NCI-H2081 (cell line): Measurements from ENCODE around the gene BMP8A.
A peak's percentile ranks its signal among the peaks of the same experiment; 100 is the strongest.

Experiments used
- DNase-seq, 2 experiments: peaks; one replicate each; lab custom pipeline; 2025; lab: John Stamatoyannopoulos, UW

The BMP8A gene

DNA sequence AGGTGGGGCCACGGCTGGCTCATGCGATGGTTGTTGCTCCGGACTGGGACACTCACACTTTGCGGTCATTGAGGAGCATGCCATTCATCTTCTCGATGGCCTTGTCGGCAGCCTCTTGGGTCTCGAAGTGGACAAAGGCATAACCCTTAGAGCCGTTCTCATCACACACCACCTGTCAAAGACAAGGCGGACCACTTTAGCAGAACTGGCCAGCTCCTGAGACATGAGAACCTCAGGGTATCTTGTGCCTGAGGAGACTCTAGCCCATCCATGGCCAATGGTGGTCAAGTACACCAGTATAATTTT is 79.7 kb downstream of the BMP8A start:
- no peak for DNase-seq

DNA sequence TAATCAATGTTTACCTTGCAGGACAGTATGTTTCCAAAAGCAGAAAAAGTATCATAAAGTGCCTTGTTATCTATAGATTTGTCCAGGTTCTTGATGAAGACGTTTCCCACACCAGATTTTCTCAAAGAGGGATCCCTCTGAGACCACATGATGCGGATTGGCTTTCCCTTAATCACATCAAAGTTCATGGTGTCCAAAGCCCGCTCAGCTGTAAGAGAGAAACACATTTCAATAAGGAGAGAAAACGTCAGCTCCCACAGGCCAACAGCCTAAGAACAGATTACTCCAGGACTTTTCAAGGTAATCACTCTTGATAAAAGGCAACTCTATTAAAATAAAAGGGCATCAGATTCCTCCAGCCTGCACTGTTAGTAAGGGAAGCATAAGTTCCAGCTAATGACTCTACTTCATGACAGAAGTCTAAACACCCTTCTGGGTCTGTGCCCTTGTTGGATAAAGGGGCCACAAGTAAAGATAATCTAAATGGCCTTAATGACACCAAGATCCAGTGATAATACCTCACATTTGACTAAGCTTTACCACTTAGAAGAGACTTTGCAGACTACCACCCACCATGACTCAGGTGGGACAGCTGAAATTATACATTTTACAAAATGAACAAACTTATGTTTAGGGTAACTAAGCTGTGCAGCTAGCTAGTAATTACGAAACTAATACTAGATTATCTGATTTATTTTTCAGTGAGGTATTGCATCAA is 81.1 kb downstream of the BMP8A start:
- no peak for DNase-seq

DNA sequence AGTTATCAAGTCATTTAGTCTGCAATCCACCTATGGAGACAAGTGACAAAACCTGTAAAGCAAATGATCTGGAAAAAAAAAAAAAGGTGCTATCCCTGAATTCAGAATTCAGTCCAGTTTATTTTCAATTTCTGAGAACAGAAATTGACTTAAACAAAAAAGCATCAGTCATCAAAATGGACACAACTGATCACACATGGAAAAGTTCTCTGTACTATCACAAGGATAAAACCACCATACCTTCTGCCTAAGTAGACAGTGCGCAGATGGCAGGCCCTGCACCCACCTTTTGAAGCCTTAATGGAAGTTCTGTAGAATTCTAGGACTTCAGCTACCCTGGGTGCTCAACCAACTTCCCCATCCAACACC is 81.6 kb downstream of the BMP8A start:
- no peak for DNase-seq

DNA sequence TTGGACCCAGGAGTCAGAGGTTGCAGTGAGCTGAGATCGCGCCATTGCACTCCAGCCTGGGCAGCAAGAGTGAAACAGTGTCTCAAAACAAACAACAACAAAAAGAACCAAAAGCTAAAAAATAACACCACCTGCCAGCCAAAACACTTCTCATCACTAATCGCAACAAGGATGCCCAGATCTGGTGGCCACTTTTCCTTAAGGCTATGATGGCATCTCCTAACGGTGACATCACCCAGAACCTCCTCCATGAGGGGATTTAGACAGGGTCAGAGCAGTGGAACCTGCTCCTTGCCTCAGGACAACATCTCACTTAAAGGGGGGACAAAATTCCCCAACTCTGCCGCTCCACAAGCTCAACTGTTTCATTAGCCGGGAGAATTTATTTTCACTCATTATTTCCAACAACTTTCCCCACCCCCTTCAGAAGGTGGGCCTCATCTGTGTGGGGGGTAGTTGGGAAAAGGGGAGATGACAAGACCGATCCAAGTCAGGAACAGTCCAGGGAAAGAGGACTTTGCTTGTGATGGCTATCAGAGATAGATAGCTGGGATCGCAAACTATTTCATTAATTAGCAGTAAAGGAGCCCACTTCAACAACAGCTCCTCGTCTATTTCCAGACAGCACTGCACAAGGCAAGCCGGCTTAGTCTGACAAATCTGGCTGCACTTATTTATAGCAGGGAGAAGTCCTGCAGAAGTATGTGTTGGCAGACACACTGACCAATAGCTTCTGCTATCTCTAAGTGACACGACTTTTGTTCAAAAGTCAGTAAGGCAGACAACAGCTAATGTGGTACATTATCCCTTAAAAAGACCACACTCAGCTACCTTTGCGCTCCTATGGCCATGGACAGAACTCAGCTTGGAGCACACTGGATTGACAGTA is 82.5 kb downstream of the BMP8A start:
- DNase-seq = no peak

DNA sequence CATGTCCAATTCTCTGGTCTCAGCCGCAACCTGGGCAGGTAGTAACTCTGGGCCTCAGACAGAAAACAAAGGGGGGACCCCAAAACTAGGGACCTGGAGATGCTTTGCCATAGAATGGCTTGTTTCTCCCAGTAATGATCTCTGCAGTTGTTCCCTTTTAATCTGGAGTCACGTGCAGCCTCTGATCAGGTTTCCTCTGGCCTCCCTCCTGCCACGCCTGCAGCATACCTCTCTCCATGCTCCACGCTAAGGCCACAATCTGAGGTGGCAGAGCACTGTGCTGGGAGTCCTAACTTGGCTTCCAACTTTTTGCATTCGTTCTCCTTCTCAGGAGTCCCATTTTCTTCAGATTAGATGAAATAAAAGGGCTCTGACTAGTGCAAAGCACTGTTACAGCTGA is 83.2 kb downstream of the BMP8A start:
- DNase-seq = peak; percentile 6 to 42
